HEK293 (cell line): Measurements from ENCODE around the gene CCDC63.

ENCODE experiments used
- CTCF ChIA-PET: fragments of 350-600 bp; formaldehyde crosslinking; extraction: SDS; loops from one replicate; lab custom pipeline; 2021; ENCODE audit warnings: antibody characterized with exemption; lab: Yijun Ruan, JAX
- POLR2A ChIA-PET: fragments of 300-600 bp; formaldehyde crosslinking; extraction: SDS; loops from one replicate; lab custom pipeline; 2020; ENCODE audit warnings: antibody characterized with exemption, inconsistent platforms; lab: Yijun Ruan, JAX
- H3K27ac ChIP-seq: fragments of 200-500 bp; sonication (Bioruptor generic); 2 replicates; pipeline ENCODE4 v1.5.1; 2014; ENCODE audit warnings: low read depth, low read length, control low read depth, inconsistent platforms; ENCODE audit errors: extremely low read depth
- H3K36me3 ChIP-seq, 2 experiments: fragments of 200-500 bp in 1 of 2; sonication (Bioruptor generic) in 1 of 2; 1 replicate in 1 of 2; 2 replicates in 1 of 2; pipeline ENCODE4 v1.5.1; 2014 to 2017; ENCODE audit warnings: inconsistent platforms in 2 of 2, low read length in 2 of 2; ENCODE audit not compliant: control insufficient read depth in 2 of 2, insufficient read depth in 1 of 2
- H3K4me1 ChIP-seq: fragments of 200-500 bp; sonication (Bioruptor generic); 2 replicates; pipeline ENCODE4 v1.5.1; 2014; ENCODE audit warnings: mild to moderate bottlenecking, low read length, inconsistent platforms; ENCODE audit not compliant: control insufficient read depth, insufficient read depth
- H3K4me3 ChIP-seq: 2 replicates; pipeline ENCODE4 v1.5.1; 2011; ENCODE audit warnings: low read depth, mild to moderate bottlenecking, control low read depth, low read length, moderate library complexity
- H3K9me3 ChIP-seq: fragments of 200-500 bp; sonication (Bioruptor generic); 2 replicates; pipeline ENCODE4 v1.5.1; 2014; ENCODE audit warnings: low read depth, low read length, inconsistent platforms; ENCODE audit not compliant: control insufficient read depth, insufficient read depth
- KLF16 ChIP-seq: fragments of 450-650 bp; formaldehyde crosslinking; IDR thresholded peaks from 2 replicates; pipeline ENCODE4 v1.5.1; 2017; ENCODE audit warnings: missing biosample characterization, missing genetic modification characterization
- ZFP69B ChIP-seq: fragments of 450-650 bp; formaldehyde crosslinking; IDR thresholded peaks from 2 replicates; pipeline ENCODE4 v1.5.1; 2016; ENCODE audit warnings: missing biosample characterization, missing genetic modification characterization
- ZNF350 ChIP-seq: fragments of 450-650 bp; formaldehyde crosslinking; IDR thresholded peaks from 2 replicates; pipeline ENCODE4 v1.5.0; 2017; ENCODE audit warnings: missing biosample characterization, mild to moderate bottlenecking, missing genetic modification characterization
- ZNF544 ChIP-seq: fragments of 450-650 bp; formaldehyde crosslinking; IDR thresholded peaks from 2 replicates; pipeline ENCODE4 v1.5.0; 2017; ENCODE audit warnings: missing biosample characterization, missing genetic modification characterization
- ZNF600 ChIP-seq: fragments of 450-650 bp; formaldehyde crosslinking; IDR thresholded peaks from 2 replicates; pipeline ENCODE4 v1.5.1; 2016; ENCODE audit warnings: missing biosample characterization, missing genetic modification characterization
- ZNF768 ChIP-seq: fragments of 450-650 bp; formaldehyde crosslinking; IDR thresholded peaks from 2 replicates; pipeline ENCODE4 v1.5.1; 2018; ENCODE audit warnings: missing biosample characterization, mild to moderate bottlenecking, missing genetic modification characterization
- ZXDB ChIP-seq: fragments of 450-650 bp; formaldehyde crosslinking; IDR thresholded peaks from 2 replicates; pipeline ENCODE4 v1.5.1; 2016; ENCODE audit warnings: missing biosample characterization, missing genetic modification characterization
- TF ChIP-seq, protein P1 (sequence below): fragments of 450-650 bp; IDR thresholded peaks from 2 replicates; pipeline ENCODE4 v1.5.1; 2018; ENCODE audit warnings: missing biosample characterization, mild to moderate bottlenecking, missing genetic modification characterization
- TF ChIP-seq, protein P2 (sequence below): fragments of 450-650 bp; formaldehyde crosslinking; IDR thresholded peaks from 2 replicates; pipeline ENCODE4 v1.5.1; 2016; ENCODE audit warnings: missing biosample characterization, missing genetic modification characterization
- TF ChIP-seq, protein P3 (sequence below): fragments of 450-650 bp; formaldehyde crosslinking; IDR thresholded peaks from 2 replicates; pipeline ENCODE4 v1.5.1; 2016; ENCODE audit warnings: missing biosample characterization, missing genetic modification characterization, borderline replicate concordance
- TF ChIP-seq, protein P4 (sequence below): fragments of 450-650 bp; formaldehyde crosslinking; IDR thresholded peaks from 2 replicates; pipeline ENCODE4 v1.5.1; 2017; ENCODE audit warnings: missing biosample characterization, missing genetic modification characterization

The CCDC63 gene

DNA sequence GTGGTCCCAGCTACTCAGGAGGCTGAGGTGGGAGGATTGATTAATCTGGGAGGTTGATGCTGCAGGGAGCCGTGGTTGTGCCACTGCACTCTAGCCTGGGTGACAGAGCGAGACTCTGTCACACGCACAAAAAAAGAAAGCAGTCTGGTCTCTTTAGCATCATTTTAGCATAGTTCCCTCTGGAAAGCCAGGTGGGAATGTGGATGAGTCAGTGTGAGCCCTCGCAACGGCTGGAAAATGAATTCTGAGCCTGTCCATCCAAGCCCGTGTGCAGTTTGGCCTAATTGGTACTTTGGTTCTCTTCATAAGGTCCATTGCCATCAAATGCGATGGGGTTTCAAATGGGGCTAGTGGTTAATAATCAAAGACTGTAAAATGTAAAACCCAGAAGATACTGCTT, 71.2 kb downstream of the CCDC63 start (continued):
- TF ChIP-seq, protein P1, sequence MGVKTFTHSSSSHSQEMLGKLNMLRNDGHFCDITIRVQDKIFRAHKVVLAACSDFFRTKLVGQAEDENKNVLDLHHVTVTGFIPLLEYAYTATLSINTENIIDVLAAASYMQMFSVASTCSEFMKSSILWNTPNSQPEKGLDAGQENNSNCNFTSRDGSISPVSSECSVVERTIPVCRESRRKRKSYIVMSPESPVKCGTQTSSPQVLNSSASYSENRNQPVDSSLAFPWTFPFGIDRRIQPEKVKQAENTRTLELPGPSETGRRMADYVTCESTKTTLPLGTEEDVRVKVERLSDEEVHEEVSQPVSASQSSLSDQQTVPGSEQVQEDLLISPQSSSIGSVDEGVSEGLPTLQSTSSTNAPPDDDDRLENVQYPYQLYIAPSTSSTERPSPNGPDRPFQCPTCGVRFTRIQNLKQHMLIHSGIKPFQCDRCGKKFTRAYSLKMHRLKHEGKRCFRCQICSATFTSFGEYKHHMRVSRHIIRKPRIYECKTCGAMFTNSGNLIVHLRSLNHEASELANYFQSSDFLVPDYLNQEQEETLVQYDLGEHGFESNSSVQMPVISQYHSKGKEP (tag by site-specific recombination): no peak
- no peak for TF ChIP-seq KLF16

DNA sequence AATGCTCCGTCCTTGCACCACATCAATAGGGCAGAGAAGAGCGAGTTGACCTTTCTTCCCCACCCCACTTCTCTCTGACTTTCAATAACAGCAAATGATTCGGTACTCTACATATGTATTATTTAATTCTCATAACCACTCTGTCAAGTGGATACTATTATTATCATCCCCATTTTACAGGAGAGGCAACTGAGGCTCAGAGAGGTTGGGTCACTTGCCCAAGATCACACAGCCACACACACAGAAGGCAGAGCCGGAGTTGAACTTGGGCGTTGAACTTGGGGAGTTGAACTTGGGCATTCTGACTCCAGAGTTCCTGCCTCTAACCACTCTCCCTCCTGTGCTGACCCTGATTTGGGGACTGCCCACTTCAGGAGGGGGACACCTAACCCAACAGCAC, 72.9 kb downstream of the CCDC63 start:
- no peaks in the 10 kb centered on the region for H3K9me3 ChIP-seq
- H3K36me3 ChIP-seq: no peaks in the 10 kb centered on the region
- no peak overlapping the region for H3K27ac ChIP-seq
- POLR2A ChIA-PET: no interaction called here
- TF ChIP-seq ZNF600 (tag by site-specific recombination): no peak
- TF ChIP-seq ZNF350: no peak
- TF ChIP-seq ZNF768: 0 out of 2 replicates have a peak, but pooled peaks have one; percentile 35
- CTCF ChIA-PET: no interaction called here
- H3K4me3 ChIP-seq: no peak overlapping the region
- H3K4me1 ChIP-seq: no peaks in the 10 kb centered on the region

DNA sequence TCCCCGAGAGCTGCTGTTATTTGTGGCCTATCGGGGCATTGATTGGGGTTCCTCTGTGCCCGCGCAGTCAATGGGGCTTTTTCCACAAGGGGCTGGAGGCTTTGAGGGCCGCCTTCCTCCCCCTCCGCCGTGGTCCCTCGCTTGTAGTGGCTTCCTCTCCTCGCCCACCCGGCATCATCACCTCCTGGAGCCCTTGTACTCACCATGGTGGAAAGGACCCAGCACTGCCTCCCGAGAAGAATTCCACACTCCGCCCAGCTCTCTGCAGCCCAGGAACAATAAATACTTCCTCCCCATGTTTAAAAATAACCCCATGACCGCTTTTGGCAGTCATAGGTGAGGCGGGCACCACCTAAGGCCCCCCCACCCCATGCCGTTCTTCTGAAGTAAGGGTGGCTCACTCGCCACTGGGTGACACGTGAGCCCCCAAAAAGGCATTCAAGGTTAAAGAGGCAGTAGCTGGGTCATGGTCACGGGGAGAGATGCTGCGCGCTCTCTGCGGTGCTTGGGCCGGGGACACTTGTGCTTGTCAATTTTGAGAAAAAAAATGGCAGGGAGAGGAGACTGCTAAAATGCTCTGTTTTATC, 73.6 kb downstream of the CCDC63 start, which contains the start of gene MYL2:
Gene MYL2, minus strand, starts transcription at position 256 of the 587 bp plus-strand sequence. Its CDS starts 50 bp downstream, at position 206.
- CTCF ChIA-PET: no interaction called here

More for the DNA sequence above, 73.6 kb downstream of the CCDC63 start, which contains the start of gene MYL2:
- POLR2A ChIA-PET: no interaction called here
- Histone ChIP-seq H3K9me3 (no peaks in the 10 kb centered on the region), H3K36me3 (no peaks in the 10 kb centered on the region), H3K27ac (no peak within 1 kb of the TSS), H3K4me1 (no peaks in the 10 kb centered on the region), H3K4me3 (no peak within 1 kb of the TSS)
- no peak for TF ChIP-seq ZXDB
- TF ChIP-seq, protein P2, sequence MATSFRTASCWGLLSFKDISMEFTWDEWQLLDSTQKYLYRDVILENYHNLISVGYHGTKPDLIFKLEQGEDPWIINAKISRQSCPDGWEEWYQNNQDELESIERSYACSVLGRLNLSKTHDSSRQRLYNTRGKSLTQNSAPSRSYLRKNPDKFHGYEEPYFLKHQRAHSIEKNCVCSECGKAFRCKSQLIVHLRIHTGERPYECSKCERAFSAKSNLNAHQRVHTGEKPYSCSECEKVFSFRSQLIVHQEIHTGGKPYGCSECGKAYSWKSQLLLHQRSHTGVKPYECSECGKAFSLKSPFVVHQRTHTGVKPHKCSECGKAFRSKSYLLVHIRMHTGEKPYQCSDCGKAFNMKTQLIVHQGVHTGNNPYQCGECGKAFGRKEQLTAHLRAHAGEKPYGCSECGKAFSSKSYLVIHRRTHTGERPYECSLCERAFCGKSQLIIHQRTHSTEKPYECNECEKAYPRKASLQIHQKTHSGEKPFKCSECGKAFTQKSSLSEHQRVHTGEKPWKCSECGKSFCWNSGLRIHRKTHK: no peak
- TF ChIP-seq ZFP69B (tag by site-specific recombination): no peak
- TF ChIP-seq, protein P3, sequence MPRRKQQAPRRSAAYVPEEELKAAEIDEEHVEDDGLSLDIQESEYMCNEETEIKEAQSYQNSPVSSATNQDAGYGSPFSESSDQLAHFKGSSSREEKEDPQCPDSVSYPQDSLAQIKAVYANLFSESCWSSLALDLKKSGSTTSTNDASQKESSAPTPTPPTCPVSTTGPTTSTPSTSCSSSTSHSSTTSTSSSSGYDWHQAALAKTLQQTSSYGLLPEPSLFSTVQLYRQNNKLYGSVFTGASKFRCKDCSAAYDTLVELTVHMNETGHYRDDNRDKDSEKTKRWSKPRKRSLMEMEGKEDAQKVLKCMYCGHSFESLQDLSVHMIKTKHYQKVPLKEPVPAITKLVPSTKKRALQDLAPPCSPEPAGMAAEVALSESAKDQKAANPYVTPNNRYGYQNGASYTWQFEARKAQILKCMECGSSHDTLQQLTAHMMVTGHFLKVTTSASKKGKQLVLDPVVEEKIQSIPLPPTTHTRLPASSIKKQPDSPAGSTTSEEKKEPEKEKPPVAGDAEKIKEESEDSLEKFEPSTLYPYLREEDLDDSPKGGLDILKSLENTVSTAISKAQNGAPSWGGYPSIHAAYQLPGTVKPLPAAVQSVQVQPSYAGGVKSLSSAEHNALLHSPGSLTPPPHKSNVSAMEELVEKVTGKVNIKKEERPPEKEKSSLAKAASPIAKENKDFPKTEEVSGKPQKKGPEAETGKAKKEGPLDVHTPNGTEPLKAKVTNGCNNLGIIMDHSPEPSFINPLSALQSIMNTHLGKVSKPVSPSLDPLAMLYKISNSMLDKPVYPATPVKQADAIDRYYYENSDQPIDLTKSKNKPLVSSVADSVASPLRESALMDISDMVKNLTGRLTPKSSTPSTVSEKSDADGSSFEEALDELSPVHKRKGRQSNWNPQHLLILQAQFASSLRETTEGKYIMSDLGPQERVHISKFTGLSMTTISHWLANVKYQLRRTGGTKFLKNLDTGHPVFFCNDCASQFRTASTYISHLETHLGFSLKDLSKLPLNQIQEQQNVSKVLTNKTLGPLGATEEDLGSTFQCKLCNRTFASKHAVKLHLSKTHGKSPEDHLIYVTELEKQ (tag by site-specific recombination): no peak
- TF ChIP-seq, protein P4, sequence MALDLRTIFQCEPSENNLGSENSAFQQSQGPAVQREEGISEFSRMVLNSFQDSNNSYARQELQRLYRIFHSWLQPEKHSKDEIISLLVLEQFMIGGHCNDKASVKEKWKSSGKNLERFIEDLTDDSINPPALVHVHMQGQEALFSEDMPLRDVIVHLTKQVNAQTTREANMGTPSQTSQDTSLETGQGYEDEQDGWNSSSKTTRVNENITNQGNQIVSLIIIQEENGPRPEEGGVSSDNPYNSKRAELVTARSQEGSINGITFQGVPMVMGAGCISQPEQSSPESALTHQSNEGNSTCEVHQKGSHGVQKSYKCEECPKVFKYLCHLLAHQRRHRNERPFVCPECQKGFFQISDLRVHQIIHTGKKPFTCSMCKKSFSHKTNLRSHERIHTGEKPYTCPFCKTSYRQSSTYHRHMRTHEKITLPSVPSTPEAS (tag by site-specific recombination): no peak
- no peak for TF ChIP-seq ZNF544 (tag by site-specific recombination)
